HG03439 (cell line): ENCODE measurements around the gene ZNF407.

Source experiments
- ATAC-seq: cut with Tn5 transposase; IDR thresholded peaks from one replicate; pipeline ENCODE4 v1.9.1; 2021; ENCODE audit warnings: mild to moderate bottlenecking, moderate library complexity; ENCODE audit not compliant: unreplicated experiment

The ZNF407 gene

GRCh38 chr18:74818516-74819175 lies 221.0 kb downstream of the ZNF407 start:
- ATAC-seq: no peak

- ATAC-seq: no peak
These were observed 221.9 kb downstream of the ZNF407 start for GRCh38 chr18:74819433-74820059.

- ATAC-seq: no peak
These were observed 222.6 kb downstream of the ZNF407 start for GRCh38 chr18:74820160-74820780.

- no peak for ATAC-seq
These were observed 227.8 kb downstream of the ZNF407 start for GRCh38 chr18:74825460-74825859.

- ATAC-seq: no peak
These were observed 228.9 kb downstream of the ZNF407 start for GRCh38 chr18:74826572-74826971.

- no peak for ATAC-seq
These were observed 230.5 kb downstream of the ZNF407 start for GRCh38 chr18:74828200-74828599.

- ATAC-seq: no peak
These were observed 234.0 kb downstream of the ZNF407 start for GRCh38 chr18:74831571-74832250.

- ATAC-seq: no peak
These were observed 234.7 kb downstream of the ZNF407 start for GRCh38 chr18:74832381-74832780.

- no peak for ATAC-seq
These were observed 235.3 kb downstream of the ZNF407 start for GRCh38 chr18:74832999-74833398.

- ATAC-seq: no peak
These were observed 237.0 kb downstream of the ZNF407 start for GRCh38 chr18:74834424-74835309.

GRCh38 chr18:74836296-74837139 lies 238.8 kb downstream of the ZNF407 start:
- no peak for ATAC-seq

- ATAC-seq: no peak
These were observed 243.0 kb downstream of the ZNF407 start for GRCh38 chr18:74840492-74841167.

- ATAC-seq: no peak
These were observed 243.6 kb downstream of the ZNF407 start for GRCh38 chr18:74841248-74841647.

- ATAC-seq: no peak
These were observed 251.6 kb downstream of the ZNF407 start for GRCh38 chr18:74849301-74849700.

- no peak for ATAC-seq
These were observed 258.8 kb downstream of the ZNF407 start for GRCh38 chr18:74856434-74856833.

GRCh38 chr18:74856928-74857327 lies 259.3 kb downstream of the ZNF407 start:
- no peak for ATAC-seq

- ATAC-seq: no peak
These were observed 260.2 kb downstream of the ZNF407 start for GRCh38 chr18:74857901-74858300.

- no peak for ATAC-seq
These were observed 263.5 kb downstream of the ZNF407 start for GRCh38 chr18:74861154-74861553.

- no peak for ATAC-seq
These were observed 264.4 kb downstream of the ZNF407 start for GRCh38 chr18:74862094-74862493.
